Adrenal gland (tissue), 5 donors: ENCODE measurements around the gene RDH8.

Source experiments
- CTCF ChIP-seq, 6 experiments: fragments of 450-650 bp in 4 of 6; fragments of 200-600 bp in 2 of 6; sonication (generic) in 1 of 6; IDR thresholded peaks; 1 replicate in 5 of 6; 2 replicates in 1 of 6; pipeline versions ENCODE4 v1.5.1 to v1.8.0; 2016 to 2021; ENCODE audit warnings: antibody characterized with exemption in 6 of 6, mild to moderate bottlenecking in 2 of 6, moderate library complexity in 1 of 6
- POLR2A ChIP-seq, 2 donors: fragments of 450-650 bp; IDR thresholded peaks; one replicate each; pipeline ENCODE4 v1.6.1; 2017; ENCODE audit warnings: antibody characterized with exemption in 2 of 2, mild to moderate bottlenecking in 2 of 2, moderate library complexity in 1 of 2
- donor health status: DM: no; HTN: no; CAD: no.

- TF ChIP-seq CTCF (IDR thresholded peaks at IDR 0.05) (no peak), POLR2A (IDR thresholded peaks at IDR 0.05) (no peak)
These were observed 18.2 kb upstream of the RDH8 start for GRCh38 chr19:9995084-9995483.
